HG03280 (cell line): ENCODE measurements around the gene CLN6.
"Not testable (repeated sequence)": the region's sequence is repeated elsewhere in the genome, so short reads cannot be mapped to it uniquely, and the experiment has no call there.

Source experiments
- ATAC-seq: cut with Tn5 transposase; IDR thresholded peaks from one replicate; pipeline ENCODE4 v1.9.1; 2021; ENCODE audit warnings: mild to moderate bottlenecking, moderate library complexity; ENCODE audit not compliant: unreplicated experiment

The CLN6 gene

GRCh38 chr15:68256675-68257450 lies 27.3 kb upstream of the CLN6 start:
- no peak for ATAC-seq

- ATAC-seq, result no peak
Measured at GRCh38 chr15:68252925-68253534, 23.5 kb upstream of the CLN6 start.

GRCh38 chr15:68249058-68249713 lies 19.7 kb upstream of the CLN6 start:
- no peak for ATAC-seq

- ATAC-seq, result no peak
Measured at GRCh38 chr15:68244235-68244634, 14.7 kb upstream of the CLN6 start.

DNA sequence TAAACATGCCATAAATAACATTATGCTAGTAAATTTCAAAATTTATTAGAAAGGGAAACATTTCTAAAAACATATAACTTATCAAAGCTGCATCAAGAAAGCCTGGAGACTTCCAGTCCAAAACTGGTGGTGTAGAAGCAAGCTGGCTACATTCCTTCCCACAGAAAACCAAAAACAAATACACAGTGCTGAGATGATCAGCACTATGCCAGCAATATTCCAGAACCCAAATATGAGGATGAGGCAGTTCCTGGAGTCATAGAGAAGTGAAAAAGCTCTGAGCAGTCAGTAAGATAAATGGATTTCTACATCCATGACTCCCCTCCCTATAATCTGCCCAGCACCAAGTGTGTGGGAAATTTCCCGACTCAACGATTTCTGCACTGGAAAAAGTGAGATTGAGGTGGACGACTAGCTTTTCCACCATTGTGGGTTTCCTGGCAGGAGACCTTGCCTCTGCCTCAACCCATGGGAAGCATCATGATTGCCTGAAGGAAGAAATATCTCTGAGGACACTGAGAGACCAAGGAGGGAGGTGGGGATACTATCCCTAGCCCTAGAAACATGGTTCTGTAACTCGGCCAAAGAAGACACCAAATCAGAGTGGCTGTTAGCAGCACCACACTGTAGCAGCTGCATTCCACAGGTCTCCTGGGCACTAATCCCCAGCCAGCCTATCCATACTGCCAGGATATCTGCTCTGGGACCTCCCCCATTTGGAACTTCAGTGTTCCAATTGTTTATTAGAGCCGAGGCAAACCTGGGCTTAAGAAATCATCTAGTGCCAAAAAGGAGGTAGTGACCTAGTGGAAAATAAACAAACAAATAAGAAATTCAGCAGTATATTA lies 11.8 kb upstream of the CLN6 start:
- ATAC-seq, result no peak

- no peak for ATAC-seq
Measured at GRCh38 chr15:68239025-68239424, 9.5 kb upstream of the CLN6 start.

DNA sequence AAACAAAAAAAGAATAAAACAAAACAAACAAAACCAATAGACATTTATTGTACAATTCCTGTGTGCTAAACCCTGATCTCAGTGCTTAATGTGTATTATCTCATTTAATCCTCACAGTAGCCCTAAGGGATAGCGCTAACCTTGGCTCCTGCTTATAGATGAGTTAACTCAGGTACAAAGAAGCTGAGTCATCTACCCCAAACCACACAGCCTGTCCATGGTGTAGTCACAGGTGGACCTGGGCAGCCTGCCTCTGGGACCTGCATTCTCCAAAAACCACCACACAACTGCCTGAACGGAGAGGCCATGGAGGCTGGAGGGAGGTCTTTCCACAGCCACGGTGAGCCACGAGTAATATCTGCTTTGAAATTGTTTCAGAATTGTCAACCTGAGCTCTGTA lies 5.5 kb upstream of the CLN6 start:
- ATAC-seq, result no peak

- ATAC-seq, result not testable (repeated sequence)
Measured at GRCh38 chr15:68234520-68234919, 5.0 kb upstream of the CLN6 start.

- ATAC-seq, result no peak
Measured at GRCh38 chr15:68234060-68234459, 4.5 kb upstream of the CLN6 start.

- ATAC-seq, result no peak
Measured at GRCh38 chr15:68232937-68233336, 3.4 kb upstream of the CLN6 start.

DNA sequence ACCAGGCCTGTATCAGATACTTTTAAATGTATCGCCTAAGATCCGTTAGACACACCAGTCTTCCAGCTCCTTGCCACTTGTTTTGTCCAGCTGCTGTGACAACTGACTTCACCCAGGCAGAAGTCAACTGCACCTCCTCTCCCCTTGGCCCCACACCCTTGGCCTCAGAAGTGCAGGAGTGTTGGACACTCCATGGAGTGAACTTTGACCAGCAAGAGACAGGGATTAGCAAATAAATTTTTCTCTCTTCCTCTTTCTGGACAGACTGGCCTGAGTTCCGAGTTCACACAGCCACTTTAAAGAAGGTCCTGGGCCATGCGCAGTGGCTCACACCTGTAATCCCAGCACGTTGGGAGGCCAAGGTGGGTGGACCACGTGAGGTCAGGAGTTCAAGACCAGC lies 2.9 kb upstream of the CLN6 start:
- ATAC-seq, result no peak

DNA sequence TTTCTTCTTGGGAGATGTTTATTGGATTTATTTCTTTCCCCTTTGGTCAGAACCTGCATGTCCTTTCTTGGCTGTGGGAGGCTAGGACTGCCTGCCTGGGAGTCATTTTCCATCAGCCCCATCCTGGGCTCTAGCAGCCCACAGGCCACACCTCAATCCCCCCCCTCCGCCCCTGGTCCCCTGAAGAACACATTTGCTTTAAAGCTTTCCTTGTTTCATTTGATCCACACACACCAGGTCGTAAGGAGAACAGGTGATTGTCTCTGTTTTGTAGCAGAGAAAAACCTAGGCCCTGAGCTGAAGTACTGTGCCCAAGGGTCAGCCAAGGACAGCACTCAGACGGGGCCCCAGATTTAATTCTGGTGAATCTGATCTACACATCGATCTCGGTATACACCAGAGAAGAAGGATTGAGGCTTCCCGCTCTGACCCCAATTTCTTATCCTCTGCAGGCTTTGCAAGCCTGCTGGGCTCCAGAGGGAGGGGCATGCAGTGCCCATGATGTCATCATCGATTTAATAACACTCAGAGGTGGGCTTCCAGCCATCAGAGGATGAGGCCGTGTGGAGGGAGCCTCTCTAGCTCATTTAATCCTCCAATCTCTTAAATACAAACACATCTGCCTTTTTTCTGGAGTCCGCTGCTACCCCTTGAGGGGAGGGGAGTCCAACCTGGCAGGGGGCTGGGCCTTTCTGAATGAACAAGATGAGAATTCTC lies 1.7 kb upstream of the CLN6 start:
- ATAC-seq, result no peak

GRCh38 chr15:68230157-68231100 lies 901 bp upstream of the CLN6 start:
- ATAC-seq, result no peak

DNA sequence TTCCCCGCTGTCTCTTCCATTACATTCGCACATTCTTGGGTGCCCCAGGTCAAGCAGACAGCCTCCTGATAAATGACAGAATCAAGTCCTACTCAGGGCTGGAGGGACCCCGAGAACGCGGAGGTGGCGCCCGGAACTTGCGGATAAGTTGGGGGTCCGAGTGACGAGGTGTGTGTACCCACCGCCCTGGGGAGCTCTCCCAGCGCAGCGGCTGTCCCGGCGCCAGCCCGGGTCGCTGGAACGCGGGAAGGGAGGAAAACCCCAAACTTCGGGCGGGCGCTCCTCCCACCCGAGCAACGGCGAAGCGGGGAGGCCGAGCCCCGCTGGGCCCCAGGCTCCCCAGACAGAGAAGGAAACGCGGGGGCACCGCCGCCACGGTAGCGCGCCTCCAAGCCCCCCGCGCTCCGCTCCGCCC lies 550 bp downstream of the CLN6 start:
- peak; percentile 3 for ATAC-seq

- no peak for ATAC-seq
Measured at GRCh38 chr15:68228143-68228970, 1.2 kb downstream of the CLN6 start.

GRCh38 chr15:68227643-68228142 lies 1.8 kb downstream of the CLN6 start:
- no peak for ATAC-seq

DNA sequence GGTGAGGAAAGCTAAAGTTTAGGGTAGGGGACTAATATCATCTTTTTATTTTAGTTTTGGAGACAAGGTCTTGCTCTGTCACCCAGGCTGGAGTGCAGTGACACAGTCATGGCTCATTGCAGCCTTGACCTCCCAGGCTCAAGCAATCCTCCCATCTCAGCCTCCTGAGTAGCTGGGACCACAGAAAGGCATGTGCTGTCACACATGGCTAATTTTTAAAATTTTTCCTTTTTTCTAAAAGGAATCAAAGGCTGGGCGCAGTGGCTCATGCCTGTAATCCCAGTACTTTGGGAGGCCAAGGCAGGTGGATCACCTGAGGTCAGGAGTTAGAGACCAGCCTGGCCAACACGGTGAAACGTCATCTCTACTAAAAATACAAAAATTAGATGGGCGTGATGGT lies 4.1 kb downstream of the CLN6 start:
- ATAC-seq, result not testable (repeated sequence)

GRCh38 chr15:68224546-68225250 lies 4.8 kb downstream of the CLN6 start:
- ATAC-seq, result no peak
